A673 (cell line): Measurements from ENCODE around the gene IRS1. TPM values are rescaled to one million over a fixed set of nuclear protein-coding genes. Genes with fewer than 3 reads are reported as not detected.

Experiments used
- BruUV-seq: library from RNA; stranded (reverse); fragments of 400-500 nt; replicated peaks from 2 replicates; lab custom pipeline; 2021; lab: Mats Ljungman, UMichigan
- CTCF ChIA-PET: fragments of 300-600 bp; sonication (Branson Sonifier 250); formaldehyde crosslinking; loops from one replicate; lab custom pipeline; 2022; ENCODE audit warnings: antibody characterized with exemption; lab: Charles Lee
- POLR2A ChIA-PET: fragments of 300-600 bp; sonication (Branson Sonifier 250); formaldehyde crosslinking; loops from one replicate; lab custom pipeline; 2022; ENCODE audit warnings: antibody characterized with exemption; ENCODE audit not compliant: low non-redundant PET; lab: Charles Lee
- DNase-seq: peaks from one replicate; pipeline ENCODE4 v3.0.0-alpha.2; 2015; ENCODE audit warnings: low spot score
- H3K27ac ChIP-seq: fragments of 200-600 bp; sonication (generic); 2 replicates; pipeline ENCODE4 v1.5.1; 2016; ENCODE audit warnings: mixed run types, low read depth, mild to moderate bottlenecking, mixed read lengths, antibody characterized with exemption, low read length; ENCODE audit not compliant: poor library complexity, severe bottlenecking
- H3K27me3 ChIP-seq: fragments of 200-600 bp; sonication (generic); replicated peaks from 2 replicates; pipeline ENCODE4 v1.6.1; 2017; ENCODE audit warnings: mixed run types, low read depth, mild to moderate bottlenecking, mixed read lengths, antibody characterized with exemption, low read length; ENCODE audit not compliant: insufficient read depth, poor library complexity
- H3K36me3 ChIP-seq: fragments of 200-600 bp; sonication (generic); 2 replicates; pipeline ENCODE4 v1.6.1; 2016; ENCODE audit warnings: mixed run types, mild to moderate bottlenecking, mixed read lengths, antibody characterized with exemption, low read length; ENCODE audit not compliant: insufficient read depth, poor library complexity, severe bottlenecking
- H3K4me1 ChIP-seq: fragments of 200-600 bp; sonication (generic); 2 replicates; pipeline ENCODE4 v1.6.1; 2017; ENCODE audit warnings: mixed run types, mild to moderate bottlenecking, mixed read lengths, antibody characterized with exemption, low read length; ENCODE audit not compliant: insufficient read depth, poor library complexity, severe bottlenecking
- H3K4me3 ChIP-seq: fragments of 200-600 bp; sonication (generic); 2 replicates; pipeline ENCODE4 v1.5.1; 2016; ENCODE audit warnings: low read depth, mixed run types, mild to moderate bottlenecking, mixed read lengths, low read length; ENCODE audit not compliant: poor library complexity, severe bottlenecking
- H3K9me3 ChIP-seq: fragments of 200-600 bp; sonication (generic); 2 replicates; pipeline ENCODE4 v1.6.1; 2016; ENCODE audit warnings: mixed run types, low read depth, mild to moderate bottlenecking, mixed read lengths, antibody characterized with exemption, low read length; ENCODE audit not compliant: poor library complexity, severe bottlenecking
- EZH2 ChIP-seq: fragments of 200-600 bp; sonication (generic); IDR thresholded peaks from 2 replicates; pipeline ENCODE4 v1.6.1; 2017; ENCODE audit warnings: borderline replicate concordance, low read depth, mild to moderate bottlenecking, mixed read lengths, antibody characterized with exemption, low read length; ENCODE audit not compliant: poor library complexity, severe bottlenecking
- intact Hi-C: fragments of 100-400 bp; cut with micrococcal nuclease; formaldehyde crosslinking; loops from one replicate; pipeline ENCODE4 v1.10.0; 2022; ENCODE audit not compliant: unreplicated experiment
- total RNA-seq: library from RNA; stranded (reverse); gene quantifications from 2 replicates; pipeline ENCODE4 v1.2.3, GENCODE V29; 2021
- TF ChIP-seq, protein P1 (sequence below): fragments of 300-800, 200-600 bp; sonication (generic); conservative IDR thresholded peaks from 2 replicates; pipeline ENCODE4 v1.5.1; 2017; ENCODE audit warnings: low read depth, mild to moderate bottlenecking, antibody characterized with exemption, low read length, moderate library complexity, mixed read lengths

IRS1 gene
- total RNA-seq, 1 experiment from 2014 or later, result 29.3 TPM

DNA sequence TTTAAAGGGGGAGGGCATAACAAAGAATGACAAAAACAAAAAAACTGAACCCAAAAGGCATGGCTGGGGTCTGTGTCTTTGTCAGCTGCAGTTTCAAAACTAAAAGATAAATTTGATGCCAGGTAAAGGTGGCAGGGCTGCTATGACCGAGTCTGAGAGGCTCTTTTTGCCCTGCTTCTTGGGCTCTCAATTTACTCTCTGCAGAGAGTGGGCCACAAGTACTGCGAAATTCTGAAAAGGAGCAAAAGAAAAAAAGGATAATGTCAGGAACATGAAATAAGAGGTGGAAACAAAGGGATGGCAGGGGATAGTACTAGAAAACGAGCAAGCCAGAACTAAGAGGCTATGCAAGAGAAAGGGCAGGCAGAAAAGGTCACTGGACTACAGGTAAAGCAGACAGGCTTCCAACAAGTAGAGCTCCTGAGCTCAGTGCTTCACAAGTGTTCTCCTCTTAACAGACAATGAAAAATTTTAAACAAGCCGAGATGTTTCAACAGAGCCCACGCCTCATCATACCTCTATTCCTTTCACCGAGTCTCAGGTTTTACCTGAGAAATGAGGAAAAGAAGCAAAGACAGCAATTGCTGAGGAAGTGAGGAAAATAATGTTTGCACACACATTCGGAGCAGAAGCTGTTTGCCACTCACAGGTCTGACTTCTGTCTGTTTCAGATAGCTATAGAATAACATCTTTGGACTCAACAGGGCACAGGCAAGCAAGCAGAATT, 7.3 kb downstream of the IRS1 start:
- ChIA-PET CTCF (interaction anchor here (1.2 kb wide), 1 partner anchor 10 kb away, joined by 4 read pairs; no protein-coding TSS in a partner anchor), POLR2A (no interaction called here)
- Histone ChIP-seq H3K27ac (peak overlapping the region; percentile 89), H3K4me1 (peaks cover 59% of the 10 kb centered on the region), H3K27me3 (no peaks in the 10 kb centered on the region), H3K4me3 (peak overlapping the region; percentile 91), H3K36me3 (peaks cover 39% of the 10 kb centered on the region), H3K9me3 (no peaks in the 10 kb centered on the region)
- no peak for DNase-seq
- intact Hi-C loops, result no loop called here
- TSS peak; percentile 81 for BruUV-seq
- no peak for TF ChIP-seq EZH2
- TF ChIP-seq, protein P1, sequence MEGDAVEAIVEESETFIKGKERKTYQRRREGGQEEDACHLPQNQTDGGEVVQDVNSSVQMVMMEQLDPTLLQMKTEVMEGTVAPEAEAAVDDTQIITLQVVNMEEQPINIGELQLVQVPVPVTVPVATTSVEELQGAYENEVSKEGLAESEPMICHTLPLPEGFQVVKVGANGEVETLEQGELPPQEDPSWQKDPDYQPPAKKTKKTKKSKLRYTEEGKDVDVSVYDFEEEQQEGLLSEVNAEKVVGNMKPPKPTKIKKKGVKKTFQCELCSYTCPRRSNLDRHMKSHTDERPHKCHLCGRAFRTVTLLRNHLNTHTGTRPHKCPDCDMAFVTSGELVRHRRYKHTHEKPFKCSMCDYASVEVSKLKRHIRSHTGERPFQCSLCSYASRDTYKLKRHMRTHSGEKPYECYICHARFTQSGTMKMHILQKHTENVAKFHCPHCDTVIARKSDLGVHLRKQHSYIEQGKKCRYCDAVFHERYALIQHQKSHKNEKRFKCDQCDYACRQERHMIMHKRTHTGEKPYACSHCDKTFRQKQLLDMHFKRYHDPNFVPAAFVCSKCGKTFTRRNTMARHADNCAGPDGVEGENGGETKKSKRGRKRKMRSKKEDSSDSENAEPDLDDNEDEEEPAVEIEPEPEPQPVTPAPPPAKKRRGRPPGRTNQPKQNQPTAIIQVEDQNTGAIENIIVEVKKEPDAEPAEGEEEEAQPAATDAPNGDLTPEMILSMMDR, result no peak

DNA sequence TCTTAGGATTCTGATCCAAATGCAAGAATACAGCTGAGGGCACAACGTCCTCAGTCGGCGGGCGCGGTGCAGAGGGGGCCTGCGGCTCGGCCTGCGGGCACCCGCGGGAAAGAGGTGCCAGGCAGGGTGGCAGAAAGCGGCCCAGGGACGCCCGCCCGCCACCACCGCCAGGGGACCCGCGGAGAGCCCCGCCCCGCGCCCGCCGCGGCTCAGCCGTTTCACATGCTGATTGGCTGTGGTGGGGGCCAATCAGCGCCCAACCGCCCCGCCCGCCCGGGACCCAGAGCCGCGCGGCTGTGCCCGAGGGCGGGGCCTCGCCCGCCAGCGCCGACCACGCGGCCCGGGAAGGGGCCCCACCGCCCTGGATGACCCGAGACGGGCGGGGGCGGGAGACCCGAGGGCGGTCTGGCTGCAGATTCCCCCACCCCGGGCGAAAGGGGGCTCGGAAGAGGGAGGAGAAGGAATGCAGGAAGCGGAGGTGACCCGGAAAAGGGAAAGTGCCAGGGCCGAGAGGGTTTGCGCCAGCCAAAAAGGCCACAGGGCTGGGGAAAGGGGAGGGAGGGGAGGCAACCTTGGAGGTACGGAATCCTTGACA, 8.0 kb downstream of the IRS1 start:
- POLR2A ChIA-PET, result no interaction called here
- peak overlapping the region; percentile 89 for H3K27ac ChIP-seq
- no peaks in the 10 kb centered on the region for H3K9me3 ChIP-seq
- H3K27me3 ChIP-seq, result no peaks in the 10 kb centered on the region
- CTCF ChIA-PET, result interaction anchor here (1.2 kb wide), 1 partner anchor 11 kb away, joined by 4 read pairs; no protein-coding TSS in a partner anchor
- H3K4me3 ChIP-seq, result peak overlapping the region; percentile 91
- peaks cover 36% of the 10 kb centered on the region for H3K36me3 ChIP-seq
- no TSS peak for BruUV-seq
- DNase-seq, result peak; percentile 93
- TF ChIP-seq, protein P1, result peak; percentile 23; the same call in 1 of the 2 replicates
- TF ChIP-seq EZH2, result no peak
- H3K4me1 ChIP-seq, result peaks cover 56% of the 10 kb centered on the region
- intact Hi-C loops, result loop anchor here (2.0 kb wide), 1 partner anchor 669 kb away; no protein-coding TSS in a partner anchor

DNA sequence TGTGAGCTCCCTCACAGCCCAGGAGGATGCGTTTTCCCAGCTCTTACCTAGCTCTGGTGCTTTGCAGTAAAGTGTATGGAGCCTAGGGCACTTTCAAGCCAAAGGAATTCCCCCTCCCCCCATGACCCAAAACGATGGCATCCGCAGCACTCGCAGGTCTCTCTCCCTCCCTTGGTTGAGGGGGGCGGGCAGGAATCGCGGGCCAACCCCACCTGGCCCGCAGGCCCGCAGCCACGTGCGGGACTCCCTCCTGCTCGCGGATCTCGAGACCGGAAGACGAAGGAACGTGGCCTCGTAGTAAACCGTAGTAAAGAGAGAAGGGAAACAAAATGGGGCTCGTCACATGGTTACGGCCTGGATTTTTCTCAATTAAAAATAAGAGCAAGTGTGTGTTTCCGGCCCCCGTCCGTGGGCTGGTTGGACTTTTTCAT, 8.5 kb downstream of the IRS1 start:
- peaks cover 51% of the 10 kb centered on the region for H3K4me1 ChIP-seq
- H3K27me3 ChIP-seq, result no peaks in the 10 kb centered on the region
- ChIA-PET POLR2A (no interaction called here), CTCF (no interaction called here)
- no TSS peak for BruUV-seq
- H3K9me3 ChIP-seq, result no peaks in the 10 kb centered on the region
- TF ChIP-seq, protein P1, result no peak
- TF ChIP-seq EZH2, result no peak
- DNase-seq, result peak; percentile 53
- peak overlapping the region; percentile 91 for H3K4me3 ChIP-seq
- peak overlapping the region; percentile 89 for H3K27ac ChIP-seq
- peaks cover 34% of the 10 kb centered on the region for H3K36me3 ChIP-seq
- intact Hi-C loops, result loop anchor here (2.0 kb wide), 1 partner anchor 668 kb away; no protein-coding TSS in a partner anchor
